Measurements from ENCODE around the gene AURKAIP1. TPM values are rescaled to one million over a fixed set of nuclear protein-coding genes. Genes with fewer than 3 reads are reported as not detected.

Gene AURKAIP1
- total RNA-seq, 1 donor from 2014 or later = 258 TPM

DNA sequence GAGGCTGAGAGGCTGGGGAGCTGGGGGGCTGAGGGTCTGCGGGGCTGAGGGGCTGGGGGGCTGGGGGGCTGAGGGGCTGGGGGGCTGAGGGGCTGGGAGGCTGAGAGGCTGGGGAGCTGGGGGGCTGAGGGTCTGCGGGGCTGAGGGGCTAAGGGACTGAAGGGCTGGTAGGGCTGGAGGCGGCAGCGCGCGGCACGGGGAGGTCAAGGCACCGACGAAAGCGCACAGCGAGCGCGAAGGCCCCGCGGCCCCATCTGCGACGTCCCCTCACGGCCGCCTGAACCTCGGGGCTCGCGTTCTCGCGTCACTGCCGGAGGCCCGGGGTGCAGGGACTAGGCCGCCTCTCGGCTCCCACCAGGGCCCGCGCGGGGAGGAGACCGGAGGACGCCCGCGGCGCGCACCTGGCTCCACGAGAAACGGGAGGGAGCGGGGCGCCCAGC, 50.9 kb downstream of the AURKAIP1 start:
- no peak for DNase-seq (ENCODE audit: low read depth)
- peak overlapping the region; percentile 92 for H3K4me3 ChIP-seq (ENCODE audit: low read depth, low read length)
- TF ChIP-seq, protein P1, sequence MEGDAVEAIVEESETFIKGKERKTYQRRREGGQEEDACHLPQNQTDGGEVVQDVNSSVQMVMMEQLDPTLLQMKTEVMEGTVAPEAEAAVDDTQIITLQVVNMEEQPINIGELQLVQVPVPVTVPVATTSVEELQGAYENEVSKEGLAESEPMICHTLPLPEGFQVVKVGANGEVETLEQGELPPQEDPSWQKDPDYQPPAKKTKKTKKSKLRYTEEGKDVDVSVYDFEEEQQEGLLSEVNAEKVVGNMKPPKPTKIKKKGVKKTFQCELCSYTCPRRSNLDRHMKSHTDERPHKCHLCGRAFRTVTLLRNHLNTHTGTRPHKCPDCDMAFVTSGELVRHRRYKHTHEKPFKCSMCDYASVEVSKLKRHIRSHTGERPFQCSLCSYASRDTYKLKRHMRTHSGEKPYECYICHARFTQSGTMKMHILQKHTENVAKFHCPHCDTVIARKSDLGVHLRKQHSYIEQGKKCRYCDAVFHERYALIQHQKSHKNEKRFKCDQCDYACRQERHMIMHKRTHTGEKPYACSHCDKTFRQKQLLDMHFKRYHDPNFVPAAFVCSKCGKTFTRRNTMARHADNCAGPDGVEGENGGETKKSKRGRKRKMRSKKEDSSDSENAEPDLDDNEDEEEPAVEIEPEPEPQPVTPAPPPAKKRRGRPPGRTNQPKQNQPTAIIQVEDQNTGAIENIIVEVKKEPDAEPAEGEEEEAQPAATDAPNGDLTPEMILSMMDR (conservative IDR thresholded peaks at IDR 0.05; ENCODE audit: low read depth, low read length) = no peak

Other genes starting within 250 kb of the AURKAIP1 start
- gene TTLL10, start 201.3 kb downstream of the AURKAIP1 start, total RNA-seq = not detected in 2 replicates
- gene TNFRSF18, start 168.6 kb downstream of the AURKAIP1 start, total RNA-seq = 0.65 and 3.1 TPM in 2 replicates
- gene TNFRSF4, start 161.1 kb downstream of the AURKAIP1 start, total RNA-seq = 0.36 and 0.40 TPM in 2 replicates
- gene SDF4, start 143.2 kb downstream of the AURKAIP1 start, total RNA-seq = 149 and 156 TPM in 2 replicates
- gene B3GALT6, start 143.0 kb downstream of the AURKAIP1 start, total RNA-seq = 34.1 and 36.6 TPM in 2 replicates
- gene C1QTNF12, start 128.5 kb downstream of the AURKAIP1 start, total RNA-seq = 1.7 and 5.1 TPM in 2 replicates
- 49.3 and 84.1 TPM in 2 replicates for gene UBE2J2, start 101.4 kb downstream of the AURKAIP1 start, total RNA-seq
- 0.14 and 1.5 TPM in 2 replicates for gene SCNN1D, start 94.8 kb downstream of the AURKAIP1 start, total RNA-seq
- gene ACAP3, start 67.3 kb downstream of the AURKAIP1 start, total RNA-seq = 21.8 and 29.1 TPM in 2 replicates
- gene PUSL1, start 66.6 kb downstream of the AURKAIP1 start, total RNA-seq = 46.5 and 92.7 TPM in 2 replicates
- 58.7 and 118 TPM in 2 replicates for gene INTS11, start 50.5 kb downstream of the AURKAIP1 start, total RNA-seq
- gene CPTP, start 50.4 kb downstream of the AURKAIP1 start, total RNA-seq = 40.1 and 42.4 TPM in 2 replicates
- not detected in 2 replicates for gene TAS1R3, start 43.9 kb downstream of the AURKAIP1 start, total RNA-seq
- gene DVL1, start 25.8 kb downstream of the AURKAIP1 start, total RNA-seq = 78.6 and 113 TPM in 2 replicates
- 43.2 and 137 TPM in 2 replicates for gene MXRA8, start 16.7 kb downstream of the AURKAIP1 start, total RNA-seq
- gene CCNL2, start 24.1 kb upstream of the AURKAIP1 start, total RNA-seq = 47.3 and 96.3 TPM in 2 replicates
- 150 and 246 TPM in 2 replicates for gene MRPL20, start 32.1 kb upstream of the AURKAIP1 start, total RNA-seq
- gene ANKRD65, start 46.1 kb upstream of the AURKAIP1 start, total RNA-seq = 2.7 and 4.0 TPM in 2 replicates
- gene VWA1, start 60.5 kb upstream of the AURKAIP1 start, total RNA-seq = 41.6 and 56.3 TPM in 2 replicates
- gene ATAD3C, start 74.5 kb upstream of the AURKAIP1 start, total RNA-seq = under 0.01 and 0.36 TPM in 2 replicates
- gene ATAD3B, start 96.6 kb upstream of the AURKAIP1 start, total RNA-seq = 42.8 and 91.2 TPM in 2 replicates
- 52.6 and 110 TPM in 2 replicates for gene ATAD3A, start 137.0 kb upstream of the AURKAIP1 start, total RNA-seq
- gene TMEM240, start 165.4 kb upstream of the AURKAIP1 start, total RNA-seq = 1.6 and 1.7 TPM in 2 replicates
- 136 and 147 TPM in 2 replicates for gene SSU72, start 199.7 kb upstream of the AURKAIP1 start, total RNA-seq
- 2.6 and 6.1 TPM in 2 replicates for gene FNDC10, start 224.9 kb upstream of the AURKAIP1 start, total RNA-seq
- 18.5 and 29.4 TPM in 2 replicates for gene MIB2, start 240.3 kb upstream of the AURKAIP1 start, total RNA-seq

Data from epithelial cell of proximal tubule (primary cell).